ENCODE results near the gene KDR. TPM values are rescaled to one million over a fixed set of nuclear protein-coding genes. Genes with fewer than 3 reads are reported as not detected.

Gene KDR

GRCh38 chr4:55030589-55030988 lies 94.8 kb downstream of the KDR start:
- Histone ChIP-seq H2BK15ac (ENCODE audit: low read depth, poor library complexity, severe bottlenecking) (no peak overlapping the region), H3K14ac (ENCODE audit: low read length in 2 of 2) (no peak overlapping the region), H4K91ac (ENCODE audit: low read length) (no peak overlapping the region), H3K4ac (ENCODE audit: low read depth in 1 of 2, low read length in 2 of 2) (no peak overlapping the region), H2BK120ac (ENCODE audit: low read depth, low read length) (no peak overlapping the region), H3K27me3 (ENCODE audit: control insufficient read depth in 1 of 2, insufficient read depth in 1 of 2, low read length in 2 of 2) (peaks cover 0 to 22% of the 10 kb centered on the region in 2 experiments), H3K4me2 (ENCODE audit: low read length, poor library complexity, severe bottlenecking) (no peak overlapping the region), H3K36me3 (ENCODE audit: control insufficient read depth in 1 of 2, insufficient read depth in 2 of 2, low read depth in 1 of 2, low read length in 2 of 2) (no peaks in the 10 kb centered on the region), H3K18ac (ENCODE audit: low read depth in 1 of 2, low read length in 2 of 2) (no peak overlapping the region), H4K8ac (ENCODE audit: low read length) (no peak overlapping the region), H2BK12ac (ENCODE audit: low read length in 2 of 2) (no peak overlapping the region), H3K27ac (ENCODE audit: low read length, poor library complexity, severe bottlenecking) (no peak overlapping the region), H3K9me3 (ENCODE audit: control insufficient read depth, low read length) (no peaks in the 10 kb centered on the region), H2AFZ (ENCODE audit: low read depth, low read length) (no peak overlapping the region), H3K23ac (ENCODE audit: low read length in 2 of 2) (no peak overlapping the region), H3K79me1 (replicated peaks; ENCODE audit: low read length, poor library complexity, severe bottlenecking) (no peaks in the 10 kb centered on the region), H3K4me1 (ENCODE audit: control insufficient read depth, insufficient read depth, low read depth, low read length) (peaks cover 3% of the 10 kb centered on the region), H2AK5ac (ENCODE audit: low read length, severe bottlenecking) (no peak overlapping the region), H3K9ac (ENCODE audit: low read length) (no peak overlapping the region), H3K4me3 (ENCODE audit: insufficient read depth in 1 of 2, low read depth in 1 of 2, low read length in 2 of 2) (no peak overlapping the region), H2BK5ac (ENCODE audit: low read depth, low read length, poor library complexity, severe bottlenecking) (no peak overlapping the region)
- no CpG with 5 or more reads among the region's 1 CpG for WGBS
- DNase-seq = no peak

GRCh38 chr4:55029821-55030503 lies 95.4 kb downstream of the KDR start:
- H2AFZ ChIP-seq (ENCODE audit: low read depth, low read length) = no peak overlapping the region
- no peak overlapping the region for H3K18ac ChIP-seq (ENCODE audit: low read depth in 1 of 2, low read length in 2 of 2)
- H3K9ac ChIP-seq (ENCODE audit: low read length) = no peak overlapping the region
- H2BK12ac ChIP-seq (ENCODE audit: low read length in 2 of 2) = no peak overlapping the region
- H2AK5ac ChIP-seq (ENCODE audit: low read length, severe bottlenecking) = no peak overlapping the region
- H3K4me1 ChIP-seq (ENCODE audit: control insufficient read depth, insufficient read depth, low read depth, low read length) = peaks cover 3% of the 10 kb centered on the region
- no peaks in the 10 kb centered on the region for H3K9me3 ChIP-seq (ENCODE audit: control insufficient read depth, low read length)
- no peak for DNase-seq
- H2BK5ac ChIP-seq (ENCODE audit: low read depth, low read length, poor library complexity, severe bottlenecking) = no peak overlapping the region
- no peak overlapping the region for H3K4ac ChIP-seq (ENCODE audit: low read depth in 1 of 2, low read length in 2 of 2)
- H3K4me2 ChIP-seq (ENCODE audit: low read length, poor library complexity, severe bottlenecking) = no peak overlapping the region
- no peak overlapping the region for H4K91ac ChIP-seq (ENCODE audit: low read length)
- no peak overlapping the region for H4K8ac ChIP-seq (ENCODE audit: low read length)
- no peak overlapping the region for H3K27ac ChIP-seq (ENCODE audit: low read length, poor library complexity, severe bottlenecking)
- WGBS = 85% methylated on average over 5 of the region's 5 CpGs
- no peak overlapping the region for H3K23ac ChIP-seq (ENCODE audit: low read length in 2 of 2)
- peaks cover 0 to 22% of the 10 kb centered on the region in 2 experiments for H3K27me3 ChIP-seq (ENCODE audit: control insufficient read depth in 1 of 2, insufficient read depth in 1 of 2, low read length in 2 of 2)
- H2BK120ac ChIP-seq (ENCODE audit: low read depth, low read length) = no peak overlapping the region
- no peak overlapping the region for H3K14ac ChIP-seq (ENCODE audit: low read length in 2 of 2)
- no peaks in the 10 kb centered on the region for H3K79me1 ChIP-seq (replicated peaks; ENCODE audit: low read length, poor library complexity, severe bottlenecking)
- no peaks in the 10 kb centered on the region for H3K36me3 ChIP-seq (ENCODE audit: control insufficient read depth in 1 of 2, insufficient read depth in 2 of 2, low read depth in 1 of 2, low read length in 2 of 2)
- H2BK15ac ChIP-seq (ENCODE audit: low read depth, poor library complexity, severe bottlenecking) = no peak overlapping the region
- no peak overlapping the region for H3K4me3 ChIP-seq (ENCODE audit: insufficient read depth in 1 of 2, low read depth in 1 of 2, low read length in 2 of 2)

- H3K27ac ChIP-seq (ENCODE audit: low read length, poor library complexity, severe bottlenecking) = no peak overlapping the region
- H3K79me1 ChIP-seq (replicated peaks; ENCODE audit: low read length, poor library complexity, severe bottlenecking) = no peaks in the 10 kb centered on the region
- H2BK12ac ChIP-seq (ENCODE audit: low read length in 2 of 2) = no peak overlapping the region
- no peak overlapping the region for H2AFZ ChIP-seq (ENCODE audit: low read depth, low read length)
- H3K23ac ChIP-seq (ENCODE audit: low read length in 2 of 2) = no peak overlapping the region
- no peak overlapping the region for H3K14ac ChIP-seq (ENCODE audit: low read length in 2 of 2)
- DNase-seq = no peak
- WGBS = no CpG with 5 or more reads among the region's 1 CpG
- peaks cover 0 to 22% of the 10 kb centered on the region in 2 experiments for H3K27me3 ChIP-seq (ENCODE audit: control insufficient read depth in 1 of 2, insufficient read depth in 1 of 2, low read length in 2 of 2)
- H2BK15ac ChIP-seq (ENCODE audit: low read depth, poor library complexity, severe bottlenecking) = no peak overlapping the region
- H3K4me3 ChIP-seq (ENCODE audit: insufficient read depth in 1 of 2, low read depth in 1 of 2, low read length in 2 of 2) = no peak overlapping the region
- H3K4ac ChIP-seq (ENCODE audit: low read depth in 1 of 2, low read length in 2 of 2) = no peak overlapping the region
- no peak overlapping the region for H4K8ac ChIP-seq (ENCODE audit: low read length)
- no peaks in the 10 kb centered on the region for H3K9me3 ChIP-seq (ENCODE audit: control insufficient read depth, low read length)
- H2BK5ac ChIP-seq (ENCODE audit: low read depth, low read length, poor library complexity, severe bottlenecking) = no peak overlapping the region
- no peak overlapping the region for H3K4me2 ChIP-seq (ENCODE audit: low read length, poor library complexity, severe bottlenecking)
- H3K18ac ChIP-seq (ENCODE audit: low read depth in 1 of 2, low read length in 2 of 2) = no peak overlapping the region
- no peak overlapping the region for H2BK120ac ChIP-seq (ENCODE audit: low read depth, low read length)
- H4K91ac ChIP-seq (ENCODE audit: low read length) = no peak overlapping the region
- H2AK5ac ChIP-seq (ENCODE audit: low read length, severe bottlenecking) = no peak overlapping the region
- H3K36me3 ChIP-seq (ENCODE audit: control insufficient read depth in 1 of 2, insufficient read depth in 2 of 2, low read depth in 1 of 2, low read length in 2 of 2) = no peaks in the 10 kb centered on the region
- H3K4me1 ChIP-seq (ENCODE audit: control insufficient read depth, insufficient read depth, low read depth, low read length) = peaks cover 3% of the 10 kb centered on the region
- H3K9ac ChIP-seq (ENCODE audit: low read length) = no peak overlapping the region
Observed at GRCh38 chr4:55029321-55029720, 96.1 kb downstream of the KDR start.

Small RNA genes within 50 kb of the gene (small RNA-seq; reads per million reads assigned to genes)
- gene RN7SL424P (ENCODE audit: low read depth) = not detected
- not detected for gene RNU6-410P (ENCODE audit: low read depth)
